H9 (cell line): ENCODE measurements around the gene ARAP1. TPM values are rescaled to one million over a fixed set of nuclear protein-coding genes. Genes with fewer than 3 reads are reported as not detected.

ENCODE experiments used
- DNase-seq: peaks from one replicate; pipeline ENCODE4 v3.0.0-alpha.2; 2017
- H2AFZ ChIP-seq: one replicate; pipeline ENCODE4 v1.6.1; 2013; ENCODE audit warnings: mild to moderate bottlenecking, low read length, control low read depth, moderate library complexity
- H2AK5ac ChIP-seq: 2 replicates; pipeline ENCODE4 v1.6.1; 2013; ENCODE audit warnings: low read length, control low read depth, mixed read lengths; ENCODE audit not compliant: insufficient read length
- H2BK120ac ChIP-seq: one replicate; pipeline ENCODE4 v1.6.1; 2013; ENCODE audit warnings: low read depth, mild to moderate bottlenecking, low read length, control low read depth, inconsistent platforms; ENCODE audit not compliant: poor library complexity, severe bottlenecking
- H2BK12ac ChIP-seq: 2 replicates; pipeline ENCODE4 v1.6.1; 2013; ENCODE audit warnings: low read length, control low read depth, mixed read lengths, low read depth; ENCODE audit not compliant: insufficient read length
- H2BK15ac ChIP-seq: 2 replicates; pipeline ENCODE4 v1.6.1; 2013; ENCODE audit warnings: low read depth, low read length, control low read depth
- H2BK20ac ChIP-seq: one replicate; pipeline ENCODE4 v1.6.1; 2013; ENCODE audit warnings: low read depth, mild to moderate bottlenecking, low read length, control low read depth, inconsistent platforms; ENCODE audit not compliant: poor library complexity, severe bottlenecking
- H2BK5ac ChIP-seq: 2 replicates; pipeline ENCODE4 v1.6.1; 2013; ENCODE audit warnings: low read length, control low read depth, mixed read lengths; ENCODE audit not compliant: insufficient read length
- H3K14ac ChIP-seq: 2 replicates; pipeline ENCODE4 v1.6.1; 2013; ENCODE audit warnings: low read length, control low read depth; ENCODE audit not compliant: insufficient read depth
- H3K18ac ChIP-seq: 2 replicates; pipeline ENCODE4 v1.6.1; 2013; ENCODE audit warnings: low read depth, mild to moderate bottlenecking, mixed read lengths, low read length, control low read depth; ENCODE audit not compliant: insufficient read length
- H3K23ac ChIP-seq: 2 replicates; pipeline ENCODE4 v1.6.1; 2013; ENCODE audit warnings: low read length, control low read depth, mixed read lengths, low read depth; ENCODE audit not compliant: insufficient read length
- H3K23me2 ChIP-seq: 2 replicates; pipeline ENCODE4 v1.6.1; 2013; ENCODE audit warnings: low read depth, mild to moderate bottlenecking, mixed read lengths, low read length, control low read depth; ENCODE audit not compliant: insufficient read length, poor library complexity, severe bottlenecking
- H3K27ac ChIP-seq: 2 replicates; pipeline ENCODE4 v1.5.1; 2013; ENCODE audit warnings: low read length, control low read depth, mixed read lengths, low read depth; ENCODE audit not compliant: insufficient read length
- H3K27me3 ChIP-seq: 2 replicates; pipeline ENCODE4 v1.6.1; 2013; ENCODE audit warnings: low read length, control low read depth, inconsistent platforms; ENCODE audit not compliant: insufficient read depth
- H3K4ac ChIP-seq: 2 replicates; pipeline ENCODE4 v1.6.1; 2013; ENCODE audit warnings: low read depth, mild to moderate bottlenecking, control low read depth, inconsistent platforms, low read length, moderate library complexity
- H3K4me1 ChIP-seq: 2 replicates; pipeline ENCODE4 v1.6.1; 2013; ENCODE audit warnings: low read length, control low read depth, inconsistent platforms; ENCODE audit not compliant: insufficient read depth
- H3K4me2 ChIP-seq: 2 replicates; pipeline ENCODE4 v1.6.1; 2013; ENCODE audit warnings: low read length, control low read depth, mixed read lengths; ENCODE audit not compliant: insufficient read length, insufficient read depth
- H3K56ac ChIP-seq: 2 replicates; pipeline ENCODE4 v1.6.1; 2013; ENCODE audit warnings: low read depth, mild to moderate bottlenecking, mixed read lengths, low read length, control low read depth; ENCODE audit not compliant: insufficient read length
- H3K79me1 ChIP-seq: 2 replicates; pipeline ENCODE4 v1.6.1; 2013; ENCODE audit warnings: low read depth, mild to moderate bottlenecking, moderate library complexity, low read length, control low read depth, inconsistent platforms; ENCODE audit not compliant: insufficient read depth, poor library complexity, severe bottlenecking
- H3K79me2 ChIP-seq: 2 replicates; pipeline ENCODE4 v1.6.1; 2013; ENCODE audit warnings: low read length, control low read depth, inconsistent platforms; ENCODE audit not compliant: insufficient read depth
- H3K9ac ChIP-seq: 2 replicates; pipeline ENCODE4 v1.6.1; 2013; ENCODE audit warnings: low read length, control low read depth, mixed read lengths; ENCODE audit not compliant: insufficient read length; ENCODE audit errors: extremely low read depth
- H3K9me3 ChIP-seq: one replicate; pipeline ENCODE4 v1.6.1; 2013; ENCODE audit warnings: low read depth, low read length, inconsistent platforms; ENCODE audit not compliant: control insufficient read depth
- H3T11ph ChIP-seq: one replicate; pipeline ENCODE4 v1.6.1; 2013; ENCODE audit warnings: mild to moderate bottlenecking, low read length, control low read depth, inconsistent platforms
- H4K20me1 ChIP-seq: one replicate; pipeline ENCODE4 v1.6.1; 2013; ENCODE audit not compliant: control insufficient read depth, insufficient read length, insufficient read depth
- H4K5ac ChIP-seq: 2 replicates; pipeline ENCODE4 v1.6.1; 2013; ENCODE audit warnings: low read depth, mild to moderate bottlenecking, mixed read lengths, low read length, control low read depth; ENCODE audit not compliant: insufficient read length
- H4K8ac ChIP-seq: replicated peaks from 2 replicates; pipeline ENCODE4 v1.6.1; 2013; ENCODE audit warnings: low read length, control low read depth, mixed read lengths, low read depth; ENCODE audit not compliant: insufficient read length
- H4K91ac ChIP-seq: 2 replicates; pipeline ENCODE4 v1.6.1; 2013; ENCODE audit warnings: low read depth, mild to moderate bottlenecking, moderate library complexity, mixed read lengths, low read length, control low read depth; ENCODE audit not compliant: insufficient read length
- H3K27ac Mint-ChIP-seq, 3 experiments: 2 replicates in 2 of 3; 3 replicates in 1 of 3; pipeline ENCODE4 v1.8.0; 2020 to 2021; ENCODE audit warnings: mixed read lengths in 3 of 3, mild to moderate bottlenecking in 1 of 3, moderate library complexity in 1 of 3
- H3K27me3 Mint-ChIP-seq: 2 replicates; pipeline ENCODE4 v1.8.0; 2021; ENCODE audit warnings: low read depth, mild to moderate bottlenecking, moderate library complexity, mixed read lengths
- H3K36me3 Mint-ChIP-seq, 3 experiments: 2 replicates in 2 of 3; 3 replicates in 1 of 3; pipeline ENCODE4 v1.8.0; 2020 to 2021; ENCODE audit warnings: low read depth in 3 of 3, mixed read lengths in 3 of 3; ENCODE audit not compliant: insufficient read depth in 1 of 3
- H3K4me1 Mint-ChIP-seq, 2 experiments: 2 replicates each; pipeline ENCODE4 v1.8.0; 2020; ENCODE audit warnings: mixed read lengths in 2 of 2
- H3K4me3 Mint-ChIP-seq, 2 experiments: 2 replicates in 1 of 2; 3 replicates in 1 of 2; pipeline ENCODE4 v1.8.0; 2020 to 2021; ENCODE audit warnings: mild to moderate bottlenecking in 2 of 2, mixed read lengths in 2 of 2, moderate library complexity in 1 of 2
- H3K9me3 Mint-ChIP-seq, 2 experiments: 2 replicates in 1 of 2; 3 replicates in 1 of 2; pipeline ENCODE4 v1.8.0; 2020; ENCODE audit warnings: mild to moderate bottlenecking in 2 of 2, mixed read lengths in 2 of 2, moderate library complexity in 1 of 2
- WGBS: extraction: QIAGEN DNeasy Blood & Tissue Kit; methylation state at CpG from one replicate; pipeline ENCODE4 v1.1.7; 2013; ENCODE audit warnings: missing lambda C conversion rate, low lambda C conversion rate, mixed read lengths; ENCODE audit not compliant: insufficient read length; ENCODE audit errors: extremely low coverage; 5-methylcytosine and 5-hydroxymethylcytosine counted together
- total RNA-seq: library from RNA; stranded (reverse); gene quantifications from 2 replicates; pipeline ENCODE4 v1.2.1, GENCODE V29; 2021
- TF ChIP-seq, protein P1 (sequence below): fragments of 200-600 bp; sonication (generic); conservative IDR thresholded peaks from 3 replicates; pipeline ENCODE4 v1.8.0; 2021; ENCODE audit warnings: antibody characterized with exemption, mild to moderate bottlenecking

ARAP1 gene
- total RNA-seq, 1 experiment from 2014 or later: 59.4 TPM

DNA sequence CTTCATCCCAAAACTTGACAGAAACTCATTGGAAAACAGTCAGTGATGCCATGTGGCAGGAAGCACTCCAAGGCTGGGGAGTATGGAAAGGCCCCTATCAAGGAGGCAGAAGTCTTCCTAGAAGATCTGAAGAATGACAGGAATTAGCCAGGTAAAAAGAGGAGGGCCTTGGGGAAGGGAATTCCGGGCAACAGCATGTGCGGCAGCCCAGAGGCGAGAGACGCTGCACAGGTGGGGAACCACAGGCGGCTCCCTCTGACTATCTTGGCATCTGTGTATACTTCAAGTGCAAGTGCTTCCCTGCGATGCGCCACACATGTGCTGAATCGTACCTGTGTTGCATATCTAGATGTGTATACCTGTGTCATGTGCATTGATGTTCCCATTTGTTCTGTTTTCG lies 90.7 kb downstream of the ARAP1 start:
- Mint-ChIP-seq H3K9me3 (no peaks in the 10 kb centered on the region), H3K27ac (no peak overlapping the region), H3K4me3 (0 out of 5 replicates have a peak overlapping the region, but pooled peaks of 1 of the 2 experiments have one; percentile 12), H3K4me1 (peaks cover 13 to 53% of the 10 kb centered on the region in 2 experiments), H3K27me3 (peaks cover 23% of the 10 kb centered on the region), H3K36me3 (no peaks in the 10 kb centered on the region)
- Histone ChIP-seq H3K14ac (no peak overlapping the region), H3K23me2 (no peaks in the 10 kb centered on the region), H3K9ac (no peak overlapping the region), H3K4me2 (no peak overlapping the region), H3K4ac (no peak overlapping the region), H3K27me3 (no peaks in the 10 kb centered on the region), H3K27ac (no peak overlapping the region), H2BK5ac (no peak overlapping the region), H4K8ac (no peak overlapping the region), H3T11ph (no peak overlapping the region), H3K9me3 (no peaks in the 10 kb centered on the region), H4K5ac (no peak overlapping the region), H4K20me1 (no peaks in the 10 kb centered on the region), H3K4me1 (no peaks in the 10 kb centered on the region), H4K91ac (no peak overlapping the region), H2BK15ac (no peak overlapping the region), H3K23ac (no peak overlapping the region), H3K56ac (no peak overlapping the region), H2BK20ac (no peak overlapping the region), H2BK12ac (no peak overlapping the region), H3K18ac (no peak overlapping the region), H3K79me1 (no peaks in the 10 kb centered on the region), H2AK5ac (no peak overlapping the region), H3K79me2 (no peaks in the 10 kb centered on the region), H2AFZ (no peak overlapping the region), H2BK120ac (no peak overlapping the region)
- TF ChIP-seq, protein P1, sequence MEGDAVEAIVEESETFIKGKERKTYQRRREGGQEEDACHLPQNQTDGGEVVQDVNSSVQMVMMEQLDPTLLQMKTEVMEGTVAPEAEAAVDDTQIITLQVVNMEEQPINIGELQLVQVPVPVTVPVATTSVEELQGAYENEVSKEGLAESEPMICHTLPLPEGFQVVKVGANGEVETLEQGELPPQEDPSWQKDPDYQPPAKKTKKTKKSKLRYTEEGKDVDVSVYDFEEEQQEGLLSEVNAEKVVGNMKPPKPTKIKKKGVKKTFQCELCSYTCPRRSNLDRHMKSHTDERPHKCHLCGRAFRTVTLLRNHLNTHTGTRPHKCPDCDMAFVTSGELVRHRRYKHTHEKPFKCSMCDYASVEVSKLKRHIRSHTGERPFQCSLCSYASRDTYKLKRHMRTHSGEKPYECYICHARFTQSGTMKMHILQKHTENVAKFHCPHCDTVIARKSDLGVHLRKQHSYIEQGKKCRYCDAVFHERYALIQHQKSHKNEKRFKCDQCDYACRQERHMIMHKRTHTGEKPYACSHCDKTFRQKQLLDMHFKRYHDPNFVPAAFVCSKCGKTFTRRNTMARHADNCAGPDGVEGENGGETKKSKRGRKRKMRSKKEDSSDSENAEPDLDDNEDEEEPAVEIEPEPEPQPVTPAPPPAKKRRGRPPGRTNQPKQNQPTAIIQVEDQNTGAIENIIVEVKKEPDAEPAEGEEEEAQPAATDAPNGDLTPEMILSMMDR: no peak
- DNase-seq: no peak
- WGBS: no CpG with 5 or more reads among the region's 9 CpGs
